IMR-90 (cell line): ENCODE results near the gene SLC4A5. TPM values are rescaled to one million over a fixed set of nuclear protein-coding genes. Genes with fewer than 3 reads are reported as not detected.
A peak's percentile ranks its signal among the peaks of the same experiment; 100 is the strongest.

Experiments
- ATAC-seq: fragments of 200-7000 bp; cut with Tn5 transposase; 2 replicates; pipeline ENCODE4 v1.9.1; 2020; ENCODE audit warnings: low read depth, mild to moderate bottlenecking, moderate library complexity
- BruUV-seq: library from RNA; stranded (reverse); fragments of 400-500 nt; replicated peaks from 2 replicates; lab custom pipeline; 2021; lab: Mats Ljungman, UMichigan
- CTCF ChIA-PET: fragments of 300-600 bp; formaldehyde crosslinking; extraction: SDS; loops from one replicate; lab custom pipeline; 2021; ENCODE audit warnings: antibody characterized with exemption; lab: Yijun Ruan, JAX
- POLR2A ChIA-PET: fragments of 300-600 bp; sonication (Branson Sonifier 250); formaldehyde crosslinking; loops from one replicate; lab custom pipeline; 2022; ENCODE audit warnings: antibody characterized with exemption; ENCODE audit not compliant: unreplicated experiment; lab: Charles Lee
- DNase-seq: peaks from one replicate; pipeline ENCODE4 v3.0.0; 2013
- H2AFZ ChIP-seq: replicated peaks from 2 replicates; pipeline ENCODE3; 2013; ENCODE audit warnings: low read length, mild to moderate bottlenecking; ENCODE audit not compliant: poor library complexity
- H2AK5ac ChIP-seq: 2 replicates; pipeline ENCODE4 v1.6.1; 2013; ENCODE audit warnings: low read depth, low read length, inconsistent platforms
- H2AK9ac ChIP-seq: replicated peaks from 2 replicates; pipeline ENCODE3; 2013; ENCODE audit warnings: mild to moderate bottlenecking, low read depth, low read length, moderate library complexity; ENCODE audit not compliant: poor library complexity
- H2BK120ac ChIP-seq: 2 replicates; pipeline ENCODE4 v1.6.1; 2013; ENCODE audit warnings: low read depth, low read length, inconsistent platforms
- H2BK15ac ChIP-seq: 3 replicates; pipeline ENCODE4 v1.6.1; 2013; ENCODE audit warnings: low read depth, low read length, inconsistent platforms
- H2BK20ac ChIP-seq: 2 replicates; pipeline ENCODE4 v1.6.1; 2013; ENCODE audit warnings: low read depth, mild to moderate bottlenecking, inconsistent platforms, low read length, moderate library complexity
- H2BK5ac ChIP-seq: 2 replicates; pipeline ENCODE4 v1.6.1; 2013; ENCODE audit warnings: mild to moderate bottlenecking, low read depth, low read length, inconsistent platforms; ENCODE audit not compliant: poor library complexity, severe bottlenecking
- H3K14ac ChIP-seq: replicated peaks from 2 replicates; pipeline ENCODE4 v1.6.1; 2013; ENCODE audit warnings: low read depth, low read length, inconsistent platforms
- H3K18ac ChIP-seq: 2 replicates; pipeline ENCODE4 v1.6.1; 2013; ENCODE audit warnings: low read depth, low read length, control low read depth
- H3K23ac ChIP-seq: 2 replicates; pipeline ENCODE4 v1.6.1; 2013; ENCODE audit warnings: low read depth, low read length, inconsistent platforms
- H3K27ac ChIP-seq: 2 replicates; pipeline ENCODE4 v1.5.1; 2013; ENCODE audit warnings: mild to moderate bottlenecking, control low read depth, low read length; ENCODE audit not compliant: insufficient read depth
- H3K27me3 ChIP-seq: 2 replicates; pipeline ENCODE4 v1.6.1; 2013; ENCODE audit warnings: low read length; ENCODE audit not compliant: control insufficient read depth, insufficient read depth
- H3K36me3 ChIP-seq: 2 replicates; pipeline ENCODE4 v1.6.1; 2013; ENCODE audit warnings: low read length, mixed read lengths; ENCODE audit not compliant: control insufficient read depth, insufficient read depth
- H3K4ac ChIP-seq: 2 replicates; pipeline ENCODE4 v1.6.1; 2013; ENCODE audit warnings: low read depth, low read length, inconsistent platforms
- H3K4me1 ChIP-seq: 2 replicates; pipeline ENCODE4 v1.6.1; 2013; ENCODE audit warnings: low read length, mixed read lengths; ENCODE audit not compliant: control insufficient read depth, insufficient read depth
- H3K4me2 ChIP-seq: 2 replicates; pipeline ENCODE4 v1.6.1; 2013; ENCODE audit warnings: low read depth, mild to moderate bottlenecking, control low read depth, low read length, moderate library complexity
- H3K4me3 ChIP-seq: 2 replicates; pipeline ENCODE4 v1.5.1; 2013; ENCODE audit warnings: low read depth, mild to moderate bottlenecking, control low read depth, low read length, moderate library complexity; ENCODE audit not compliant: insufficient read depth
- H3K56ac ChIP-seq: 2 replicates; pipeline ENCODE4 v1.6.1; 2013; ENCODE audit warnings: low read length, inconsistent platforms; ENCODE audit not compliant: insufficient read depth; ENCODE audit errors: extremely low read depth
- H3K79me1 ChIP-seq, 2 experiments: 2 replicates each; pipeline ENCODE4 v1.6.1; 2013; ENCODE audit warnings: low read length in 2 of 2, inconsistent platforms in 1 of 2, low read depth in 1 of 2
- H3K9ac ChIP-seq: 2 replicates; pipeline ENCODE4 v1.6.1; 2013; ENCODE audit warnings: low read depth, low read length, control low read depth
- H3K9me1 ChIP-seq: 2 replicates; pipeline ENCODE4 v1.6.1; 2013; ENCODE audit warnings: low read length, inconsistent platforms; ENCODE audit not compliant: insufficient read depth
- H3K9me3 ChIP-seq: 2 replicates; pipeline ENCODE4 v1.6.1; 2013; ENCODE audit warnings: low read length; ENCODE audit not compliant: control insufficient read depth, insufficient read depth
- H4K20me1 ChIP-seq: 2 replicates; pipeline ENCODE4 v1.6.1; 2013; ENCODE audit warnings: low read length, inconsistent platforms; ENCODE audit not compliant: insufficient read depth
- H4K5ac ChIP-seq: 2 replicates; pipeline ENCODE4 v1.6.1; 2013; ENCODE audit warnings: mild to moderate bottlenecking, low read depth, low read length, control low read depth
- H4K8ac ChIP-seq, 2 experiments: 2 replicates each; pipeline ENCODE4 v1.6.1; 2013; ENCODE audit warnings: low read depth in 2 of 2, low read length in 2 of 2, control low read depth in 1 of 2, inconsistent platforms in 1 of 2
- H4K91ac ChIP-seq: 2 replicates; pipeline ENCODE4 v1.6.1; 2013; ENCODE audit warnings: low read depth, low read length, inconsistent platforms; ENCODE audit not compliant: insufficient read depth
- BHLHE40 ChIP-seq: fragments of 150-350 bp; IDR thresholded peaks from 2 replicates; pipeline ENCODE4 v1.6.1; 2016; ENCODE audit warnings: mild to moderate bottlenecking, low read depth, low read length
- CEBPB ChIP-seq: IDR thresholded peaks from 2 replicates; pipeline ENCODE4 v1.6.1; 2012; ENCODE audit warnings: low read depth, low read length, improper control_type of control experiment
- CTCF ChIP-seq: conservative IDR thresholded peaks from 2 replicates; pipeline ENCODE4 v1.5.1; 2012; ENCODE audit warnings: mild to moderate bottlenecking, low read depth, low read length, improper control_type of control experiment
- FOS ChIP-seq: fragments of 150-350 bp; IDR thresholded peaks from 2 replicates; pipeline ENCODE4 v1.6.1; 2016; ENCODE audit warnings: low read depth, low read length
- MAFK ChIP-seq: IDR thresholded peaks from 2 replicates; pipeline ENCODE4 v1.6.1; 2012; ENCODE audit warnings: low read depth, low read length, improper control_type of control experiment
- MAZ ChIP-seq: IDR thresholded peaks from 2 replicates; pipeline ENCODE4 v1.6.1; 2012; ENCODE audit warnings: low read depth, mild to moderate bottlenecking, low read length, improper control_type of control experiment, moderate library complexity, borderline replicate concordance
- MXI1 ChIP-seq: IDR thresholded peaks from 2 replicates; pipeline ENCODE4 v1.6.1; 2012; ENCODE audit warnings: low read depth, mild to moderate bottlenecking, low read length, moderate library complexity, borderline replicate concordance
- NFE2L2 ChIP-seq: fragments of 150-350 bp; IDR thresholded peaks from 2 replicates; pipeline ENCODE4 v1.6.1; 2016; ENCODE audit warnings: low read depth, mild to moderate bottlenecking, low read length
- POLR2A ChIP-seq: IDR thresholded peaks from 2 replicates; pipeline ENCODE4 v1.6.1; 2012; ENCODE audit warnings: mild to moderate bottlenecking, low read depth, low read length
- RAD21 ChIP-seq: IDR thresholded peaks from 2 replicates; pipeline ENCODE4 v1.6.1; 2012; ENCODE audit warnings: low read length, improper control_type of control experiment
- RCOR1 ChIP-seq: IDR thresholded peaks from 2 replicates; pipeline ENCODE4 v1.6.1; 2012; ENCODE audit warnings: mild to moderate bottlenecking, low read length, improper control_type of control experiment; ENCODE audit not compliant: insufficient replicate concordance
- RFX5 ChIP-seq: IDR thresholded peaks from 2 replicates; pipeline ENCODE4 v1.8.0; 2012; ENCODE audit warnings: low read depth, mild to moderate bottlenecking, low read length, moderate library complexity
- SMC3 ChIP-seq: fragments of 150-350 bp; IDR thresholded peaks from 2 replicates; pipeline ENCODE4 v1.6.1; 2016; ENCODE audit warnings: low read depth, mild to moderate bottlenecking, antibody characterized with exemption, low read length, moderate library complexity
- dilution Hi-C: fragments of 300-500 bp; cut with HindIII; formaldehyde crosslinking; loops from one replicate; pipeline ENCODE4 v1.14.3; 2018; ENCODE audit warnings: low sequenced_read_pairs; ENCODE audit not compliant: unreplicated experiment
- in situ Hi-C: fragments of 300-500 bp; cut with MboI; formaldehyde crosslinking; loops from 3 replicates; pipeline ENCODE4 v1.14.3; 2019; ENCODE audit warnings: low sequenced_read_pairs, inconsistent platforms, mixed read lengths
- intact Hi-C: fragments of 100-400 bp; cut with micrococcal nuclease; formaldehyde crosslinking; loops from 2 replicates; pipeline ENCODE4 v1.10.0; 2022
- polyA plus RNA-seq, 3 experiments: library from polyadenylated mRNA; depleted of rRNA; stranded (reverse); fragments of >200 nt; gene quantifications; 2 replicates each; pipeline ENCODE4 v1.2.3, GENCODE V29; 2012; ENCODE audit warnings: low replicate concordance in 1 of 3
- total RNA-seq: library from RNA; depleted of rRNA; stranded (reverse); fragments of >200 nt; gene quantifications from 2 replicates; pipeline ENCODE4 v1.2.3, GENCODE V29; 2012

The SLC4A5 gene
- total and polyA plus RNA-seq, 2 of the 4 experiments (the other 2 are of a cell fraction), result 0.18 to 0.22 TPM

- POLR2A ChIA-PET, result no interaction called here
- CTCF ChIA-PET, result no interaction called here
- BruUV-seq, result no TSS peak
Measured at GRCh38 chr2:74357627-74358026, 14.4 kb upstream of the SLC4A5 start.

More at GRCh38 chr2:74357627-74358026, 14.4 kb upstream of the SLC4A5 start:
- no peak overlapping the region for H3K4me2 ChIP-seq
- H3K23ac ChIP-seq, result no peak overlapping the region
- H4K8ac ChIP-seq, result no peak overlapping the region
- no peaks in the 10 kb centered on the region; the same call in 1 of the 2 replicates for H3K9me1 ChIP-seq
- H3K14ac ChIP-seq, result no peak overlapping the region
- H2BK120ac ChIP-seq, result no peak overlapping the region
- H3K4ac ChIP-seq, result no peak overlapping the region
- no peak overlapping the region for H4K91ac ChIP-seq
- H2BK5ac ChIP-seq, result no peak overlapping the region
- DNase-seq (peak; percentile 8), ATAC-seq (no peak)
- H2AK5ac ChIP-seq, result no peak overlapping the region
- dilution Hi-C loops (no loop called here), in situ Hi-C loops (no loop called here), intact Hi-C loops (no loop called here)
- no peak overlapping the region for H2BK20ac ChIP-seq
- TF ChIP-seq MXI1, result no peak
- no peak for TF ChIP-seq RFX5
- TF ChIP-seq CEBPB, result no peak
- no peak for TF ChIP-seq MAFK
- no peak for TF ChIP-seq NFE2L2
- no peak for TF ChIP-seq RAD21
- no peak for TF ChIP-seq POLR2A
- TF ChIP-seq CTCF, result no peak
- no peak for TF ChIP-seq MAZ
- no peak for TF ChIP-seq FOS
- TF ChIP-seq SMC3, result no peak
- TF ChIP-seq BHLHE40, result no peak
- no peak for TF ChIP-seq RCOR1
- no peaks in the 10 kb centered on the region for H3K27me3 ChIP-seq
- no peaks in the 10 kb centered on the region for H3K9me3 ChIP-seq
- no peak overlapping the region for H3K56ac ChIP-seq
- no peaks in the 10 kb centered on the region for H3K4me1 ChIP-seq
- H3K36me3 ChIP-seq, result peaks cover 38% of the 10 kb centered on the region
- H4K5ac ChIP-seq, result no peak overlapping the region
- no peak overlapping the region for H3K27ac ChIP-seq
- H3K9ac ChIP-seq, result no peak overlapping the region
- H3K18ac ChIP-seq, result no peak overlapping the region
- no peak overlapping the region for H2AFZ ChIP-seq
- H3K4me3 ChIP-seq, result no peak overlapping the region
- H2AK9ac ChIP-seq, result no peak overlapping the region
- no peak overlapping the region for H2BK15ac ChIP-seq
- H3K79me1 ChIP-seq, result no peaks in the 10 kb centered on the region
- no peaks in the 10 kb centered on the region for H4K20me1 ChIP-seq
